ENCODE results near the gene PTGES3L.
"Not testable (repeated sequence)": the region's sequence is repeated elsewhere in the genome, so short reads cannot be mapped to it uniquely, and the experiment has no call there.

The PTGES3L gene

GRCh38 chr17:43014020-43014648 is 34.3 kb upstream of the PTGES3L start:
- no peak for DNase-seq

DNA sequence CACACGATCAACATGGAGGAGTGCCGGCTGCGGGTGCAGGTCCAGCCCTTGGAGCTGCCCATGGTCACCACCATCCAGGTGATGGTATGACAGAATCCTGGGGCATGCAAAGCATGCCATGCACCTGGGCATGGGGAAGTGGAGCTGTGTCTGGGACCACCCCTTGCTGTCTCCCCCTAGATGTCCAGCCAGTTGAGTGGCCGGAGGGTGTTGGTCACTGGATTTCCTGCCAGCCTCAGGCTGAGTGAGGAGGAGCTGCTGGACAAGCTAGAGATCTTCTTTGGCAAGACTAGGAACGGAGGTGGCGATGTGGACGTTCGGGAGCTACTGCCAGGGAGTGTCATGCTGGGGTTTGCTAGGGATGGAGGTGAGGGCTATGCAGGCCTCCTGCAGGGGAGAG is 33.4 kb upstream of the PTGES3L start:
- DNase-seq, result no peak

DNA sequence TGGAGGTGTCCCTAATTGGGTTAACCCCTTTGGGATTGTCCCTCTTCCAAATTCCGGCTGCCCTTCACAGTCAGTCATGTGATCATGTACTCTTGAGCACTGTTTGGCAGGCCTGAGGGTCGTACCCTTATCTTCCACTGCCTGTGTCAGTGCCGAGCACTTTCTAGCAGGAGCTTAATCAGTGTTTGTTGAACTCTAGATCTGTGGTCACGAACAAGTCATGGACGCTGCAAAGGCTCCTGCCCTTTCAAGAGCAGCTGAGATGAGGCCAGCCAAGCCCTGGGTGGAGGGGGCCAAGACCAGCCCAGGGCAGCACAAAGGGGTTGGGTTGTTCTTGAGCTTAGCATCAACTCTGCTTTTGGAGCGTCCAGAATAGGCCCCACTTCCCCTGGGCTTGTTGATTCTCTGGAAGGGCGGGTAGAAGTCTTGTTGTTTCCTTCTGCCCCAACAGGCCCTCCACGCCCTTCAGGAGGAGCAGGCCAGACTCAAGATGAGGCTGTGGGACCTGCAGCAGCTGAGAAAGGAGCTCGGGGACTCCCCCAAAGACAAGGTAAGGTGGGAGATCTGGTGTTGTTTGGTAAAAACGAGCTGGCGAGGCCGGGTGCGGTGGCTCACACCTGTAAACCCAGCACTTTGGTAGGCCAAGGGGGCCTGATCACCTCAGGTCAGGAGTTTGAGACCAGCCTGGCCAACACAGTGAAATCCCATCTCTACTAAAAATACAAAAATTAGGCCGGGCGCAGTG is 32.0 kb upstream of the PTGES3L start:
- DNase-seq, result no peak

- DNase-seq, result no peak
Observed at GRCh38 chr17:43010667-43011308, 30.9 kb upstream of the PTGES3L start.

- DNase-seq, result peak; percentile 45
Observed at GRCh38 chr17:43006639-43007551, 27.0 kb upstream of the PTGES3L start, which contains the start of gene IFI35. IFI35 (plus strand) TSS chr17:43006784; CDS start chr17:43006948, 164 bp downstream.

GRCh38 chr17:43003542-43004172 is 23.8 kb upstream of the PTGES3L start:
- DNase-seq, result no peak

DNA sequence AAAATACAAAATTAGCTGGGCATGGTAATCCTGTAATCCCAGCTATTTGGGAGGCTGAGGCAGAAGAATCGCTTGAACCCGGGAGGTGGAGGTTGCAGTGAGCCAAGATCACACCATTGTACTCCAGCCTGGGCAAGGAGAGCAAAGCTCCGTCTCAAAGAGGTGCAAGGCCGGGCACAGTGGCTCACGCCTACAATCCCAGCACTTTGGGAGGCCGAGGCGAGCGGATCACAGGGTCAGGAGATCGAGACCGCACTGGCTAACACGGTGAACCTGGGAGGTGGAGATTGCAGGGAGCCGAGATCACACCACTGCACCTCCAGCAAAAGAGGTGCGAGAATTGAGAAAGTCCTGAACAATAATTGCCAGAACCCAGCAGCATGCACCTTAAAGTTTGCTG is 21.0 kb upstream of the PTGES3L start:
- not testable (repeated sequence) for DNase-seq

DNA sequence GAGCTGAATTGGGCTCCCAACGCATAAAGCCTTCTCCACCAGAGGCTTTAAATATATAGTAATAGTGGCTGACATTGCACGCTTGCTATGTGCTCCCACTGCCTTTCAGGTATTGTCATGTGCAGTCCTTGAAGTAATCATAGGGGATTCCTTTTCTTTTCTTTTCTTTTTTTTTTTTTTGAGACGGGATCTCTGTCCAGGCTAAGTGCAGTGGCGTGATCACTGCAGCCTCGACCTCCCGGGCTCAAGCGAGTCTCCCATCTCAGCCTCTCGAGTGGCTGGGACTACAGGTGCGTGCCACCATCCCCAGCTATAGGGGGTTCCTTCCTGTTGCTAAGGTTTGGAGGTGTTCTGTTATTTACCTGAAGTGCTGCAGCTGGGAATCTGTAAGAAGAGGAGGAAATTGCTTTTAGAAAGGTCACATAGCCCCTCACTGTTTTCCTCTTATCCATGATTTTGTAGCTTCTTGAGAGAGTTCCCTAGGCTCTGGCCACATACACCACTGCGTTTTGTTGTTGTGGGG is 19.2 kb upstream of the PTGES3L start:
- DNase-seq, result no peak

- DNase-seq, result peak; percentile 97
Observed at GRCh38 chr17:42997984-42998938, 18.4 kb upstream of the PTGES3L start, which contains the start of gene RPL27. RPL27 (plus strand) TSS chr17:42998419; CDS start chr17:42998751, 332 bp downstream.

GRCh38 chr17:42997390-42997983 is 17.6 kb upstream of the PTGES3L start:
- DNase-seq, result no peak

DNA sequence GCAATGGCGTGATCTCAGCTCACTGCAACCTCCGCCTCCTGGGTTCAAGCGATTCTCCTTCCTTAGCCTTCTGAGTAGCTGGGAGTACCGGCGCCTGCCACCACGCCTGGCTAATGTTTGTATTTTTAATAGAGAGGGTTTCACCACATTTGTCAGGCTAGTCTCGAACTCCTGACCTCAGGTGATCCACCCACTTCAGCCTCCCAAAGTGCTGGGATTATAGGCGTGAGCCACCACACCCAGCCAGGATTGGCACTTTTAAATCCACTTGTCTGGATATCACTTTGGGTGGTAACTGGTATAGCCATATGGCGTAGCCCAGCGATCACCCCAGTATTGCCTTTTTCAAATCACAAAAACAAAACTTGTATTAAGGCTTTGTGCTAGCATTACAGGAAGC is 14.0 kb upstream of the PTGES3L start:
- not testable (repeated sequence) for DNase-seq

DNA sequence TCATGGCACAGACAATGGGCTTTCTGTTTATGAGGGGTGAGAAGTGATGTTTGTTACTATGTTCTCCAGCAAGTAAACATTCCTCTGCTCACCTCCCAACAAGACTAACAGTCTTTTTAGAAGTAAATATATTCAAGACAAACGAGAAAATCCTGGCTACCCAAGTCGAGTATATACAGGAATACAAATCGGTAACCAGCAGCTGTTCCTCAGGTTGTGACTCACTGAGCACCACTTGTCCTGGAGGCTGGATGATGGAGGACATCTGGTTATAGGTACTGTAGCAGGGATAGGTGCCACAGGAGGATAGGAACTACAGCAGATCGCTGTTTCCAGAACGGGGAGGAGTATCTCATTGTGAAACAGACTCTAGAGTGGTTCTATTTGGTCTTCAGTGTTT is 13.0 kb upstream of the PTGES3L start:
- DNase-seq, result no peak

DNA sequence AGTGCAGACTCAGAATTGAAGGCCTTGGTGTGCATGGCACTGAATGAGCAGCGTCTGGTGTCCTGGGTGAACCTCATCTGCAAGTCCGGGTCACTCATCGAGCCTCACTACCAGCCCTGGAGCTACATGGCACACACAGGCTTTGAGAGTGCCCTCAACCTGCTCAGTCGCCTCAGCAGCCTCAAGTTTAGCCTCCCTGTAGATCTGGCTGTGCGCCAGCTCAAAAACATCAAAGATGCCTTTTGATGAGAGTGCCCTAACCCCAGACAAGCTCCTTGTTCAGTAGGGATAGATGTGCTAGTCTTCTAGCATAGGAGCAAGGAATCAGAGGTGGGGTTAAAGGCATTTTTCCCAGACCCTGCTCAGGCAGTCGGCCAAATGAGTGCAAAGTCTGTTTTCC is 11.6 kb upstream of the PTGES3L start:
- DNase-seq, result no peak

DNA sequence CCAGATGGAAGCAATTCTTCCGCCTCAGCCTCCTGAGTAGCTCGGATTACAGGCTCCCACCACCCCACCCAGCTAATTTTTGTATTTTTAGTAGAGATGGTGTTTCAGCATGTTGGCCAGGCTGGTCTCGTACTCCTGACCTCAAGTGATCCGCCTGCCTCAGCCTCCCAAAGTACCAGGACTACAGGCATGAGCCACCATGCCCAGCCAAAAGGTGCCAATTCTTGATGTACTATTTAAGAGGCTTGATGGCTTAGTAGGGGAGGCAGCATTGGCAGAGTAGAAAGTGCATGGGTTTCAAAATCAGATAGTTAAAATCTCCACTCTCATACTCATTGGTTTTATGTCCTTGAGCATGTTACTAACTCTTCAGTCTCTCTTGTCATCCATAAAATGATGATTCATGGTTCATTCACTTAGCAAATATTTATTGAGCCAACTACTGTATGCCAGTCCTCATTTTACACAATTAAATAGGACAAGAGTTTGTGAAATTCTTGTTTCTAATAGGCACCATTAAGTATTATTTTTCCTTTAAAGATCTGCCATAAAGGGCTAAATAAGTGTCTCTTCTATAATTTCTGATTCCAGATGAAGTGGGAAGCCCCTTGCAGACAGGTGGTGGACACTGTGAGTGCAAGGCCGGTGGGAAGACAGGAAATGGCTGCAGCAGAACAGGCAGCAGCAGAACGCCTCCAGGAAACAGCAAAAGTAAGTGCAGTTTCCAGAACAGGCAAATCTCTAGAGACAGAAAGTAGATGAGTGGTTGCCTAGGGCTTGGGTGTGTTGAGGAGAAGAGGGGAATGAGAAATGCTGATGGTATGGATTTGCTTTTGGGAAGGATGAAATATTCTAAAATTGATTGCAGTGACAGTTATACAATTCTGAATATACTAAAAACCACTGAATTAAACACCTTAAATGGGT is 10.1 kb upstream of the PTGES3L start:
- DNase-seq, result no peak

GRCh38 chr17:42989141-42989540 is 9.3 kb upstream of the PTGES3L start:
- DNase-seq, result no peak

DNA sequence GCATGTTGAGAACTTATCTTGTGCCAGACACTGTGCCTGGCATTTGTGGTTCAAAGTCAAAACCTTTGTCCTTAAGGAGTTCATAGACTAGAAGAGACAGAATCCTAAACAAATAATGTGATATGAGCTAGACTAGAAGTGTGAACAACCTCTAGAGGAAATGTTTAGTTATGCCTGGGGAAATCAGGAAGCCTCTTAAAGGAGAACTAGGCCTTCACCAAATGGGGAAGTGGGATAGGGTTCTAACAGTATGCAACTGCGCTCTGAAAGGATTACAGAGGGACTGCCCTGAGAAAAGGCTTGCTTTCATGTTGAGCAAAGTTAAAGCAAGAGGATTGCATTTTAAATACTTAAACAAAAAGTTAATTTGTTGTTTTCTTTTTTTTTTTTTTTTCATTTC is 5.3 kb upstream of the PTGES3L start:
- DNase-seq, result no peak

- DNase-seq, result no peak
Observed at GRCh38 chr17:42982266-42982665, 2.4 kb upstream of the PTGES3L start.

DNA sequence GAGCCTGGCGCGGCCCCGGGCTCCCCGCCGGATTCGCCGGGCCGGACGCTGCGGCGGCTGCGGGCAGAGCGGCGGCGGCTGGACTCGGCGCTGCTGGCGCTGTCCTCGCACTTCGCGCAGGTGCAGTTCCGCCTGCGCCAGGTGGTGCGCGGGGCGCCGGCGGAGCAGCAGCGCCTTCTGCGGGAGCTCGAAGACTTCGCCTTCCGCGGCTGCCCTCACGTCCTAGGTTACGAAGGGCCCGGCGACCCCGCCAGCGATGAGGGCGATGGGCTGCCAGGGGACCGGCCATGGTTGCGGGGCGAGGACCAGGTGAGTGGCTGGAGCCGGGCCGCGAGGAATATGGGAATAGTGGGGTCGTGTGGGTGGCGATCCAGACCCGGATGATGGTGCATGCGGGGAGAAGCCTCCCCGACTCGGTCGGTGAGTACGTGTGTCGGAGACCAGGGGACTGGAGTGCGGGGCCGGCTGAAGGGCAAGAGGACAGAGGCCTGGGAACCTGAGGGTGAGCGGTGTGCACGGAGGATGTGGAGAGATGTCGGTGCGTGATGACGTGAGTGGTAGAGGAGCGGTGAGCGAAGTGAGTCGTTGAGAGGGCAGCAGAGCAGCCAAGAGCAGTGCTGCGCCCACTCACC is 1.0 kb upstream of the PTGES3L start:
- no peak for DNase-seq

DNA sequence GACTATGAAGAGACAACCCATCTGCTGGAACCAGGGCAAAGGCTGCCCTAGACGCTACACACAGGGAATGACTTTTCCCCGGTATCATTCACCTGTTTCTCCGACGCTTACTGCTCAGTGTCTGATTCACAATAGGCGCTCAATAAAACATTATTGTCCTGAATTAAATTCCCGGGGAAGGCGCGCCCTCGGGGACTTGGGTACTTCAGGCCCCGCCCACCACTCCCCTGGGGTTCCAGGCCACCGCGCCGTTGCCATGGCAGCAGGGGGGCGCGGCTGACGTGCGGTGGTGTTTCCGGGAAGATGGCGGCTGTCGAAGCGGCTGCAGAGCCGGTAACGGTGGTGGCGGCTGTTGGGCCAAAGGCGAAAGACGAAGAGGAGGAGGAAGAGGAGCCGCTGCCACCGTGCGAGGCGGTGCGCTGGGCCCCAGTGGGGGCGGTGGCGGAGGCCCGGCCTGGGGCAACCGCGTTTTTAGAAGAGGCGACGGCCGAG is 440 bp upstream of the PTGES3L start, which contains the start of gene RUNDC1:
RUNDC1 (plus strand) TSS at position 292 of the 492 bp plus-strand sequence; CDS start at position 304, 12 bp downstream.
- DNase-seq, result peak; percentile 78

Measured in NCI-H1048 (cell line).